Smooth muscle cell (in vitro differentiated cells): Measurements from ENCODE around the gene HYAL4. TPM values are rescaled to one million over a fixed set of nuclear protein-coding genes. Genes with fewer than 3 reads are reported as not detected.

Experiments used
- DNase-seq: peaks from one replicate; lab custom pipeline; 2025; ENCODE audit not compliant: unreplicated experiment; lab: John Stamatoyannopoulos, UW
- H2AFZ ChIP-seq: fragments of 200-600 bp; sonication (generic); 2 replicates; pipeline ENCODE4 v1.6.0; 2016; ENCODE audit warnings: antibody characterized with exemption, low read depth, mild to moderate bottlenecking
- H3F3A ChIP-seq: fragments of 200-600 bp; sonication (generic); 2 replicates; pipeline ENCODE4 v1.6.0; 2017; ENCODE audit warnings: antibody characterized with exemption, low read depth
- H3K27ac ChIP-seq: fragments of 200-600 bp; sonication (generic); 2 replicates; pipeline ENCODE4 v1.5.1; 2016; ENCODE audit warnings: low read depth, mild to moderate bottlenecking
- H3K27me3 ChIP-seq: fragments of 200-600 bp; sonication (generic); 2 replicates; pipeline ENCODE4 v1.6.1; 2016; ENCODE audit warnings: low read depth, mild to moderate bottlenecking
- H3K36me3 ChIP-seq: fragments of 200-600 bp; sonication (generic); 2 replicates; pipeline ENCODE4 v1.5.1; 2016; ENCODE audit warnings: low read depth
- H3K4me1 ChIP-seq: fragments of 200-600 bp; sonication (generic); 2 replicates; pipeline ENCODE4 v1.5.1; 2016; ENCODE audit warnings: low read depth
- H3K4me2 ChIP-seq: fragments of 200-600 bp; sonication (generic); 2 replicates; pipeline ENCODE4 v1.6.0; 2016; ENCODE audit warnings: mild to moderate bottlenecking
- H3K4me3 ChIP-seq: fragments of 200-600 bp; sonication (generic); 2 replicates; pipeline ENCODE4 v1.5.1; 2016; ENCODE audit warnings: mild to moderate bottlenecking
- H3K79me2 ChIP-seq: fragments of 200-600 bp; sonication (generic); 2 replicates; pipeline ENCODE4 v1.6.0; 2016; ENCODE audit warnings: low read depth, mild to moderate bottlenecking
- H3K9ac ChIP-seq: fragments of 200-600 bp; sonication (generic); 2 replicates; pipeline ENCODE4 v1.6.0; 2016; ENCODE audit warnings: low read depth
- H3K9me3 ChIP-seq: fragments of 200-600 bp; sonication (generic); replicated peaks from 2 replicates; pipeline ENCODE4 v1.5.1; 2016; ENCODE audit warnings: low read depth
- H4K20me1 ChIP-seq: fragments of 200-600 bp; sonication (generic); 2 replicates; pipeline ENCODE4 v1.6.0; 2016; ENCODE audit warnings: low read depth
- WGBS: methylation state at CpG from one replicate; pipeline ENCODE4 v1.1.7; 2016; ENCODE audit warnings: low lambda C conversion rate; 5-methylcytosine and 5-hydroxymethylcytosine counted together
- polyA plus RNA-seq: library from polyadenylated mRNA; unstranded; fragments of >200 nt; fragmentation: Nextera tagmentation; extraction: Ambion mirVana; gene quantifications from 2 replicates; pipeline ENCODE4 v1.2.1, GENCODE V29; 2016
- total RNA-seq: library from RNA; depleted of rRNA; stranded (reverse); fragments of >200 nt; gene quantifications from 2 replicates; pipeline ENCODE4 v1.2.3, GENCODE V29; 2014
- TF ChIP-seq, protein P1 (sequence below): fragments of 200-600 bp; sonication (generic); IDR thresholded peaks from 2 replicates; pipeline ENCODE4 v1.5.1; 2017; ENCODE audit warnings: borderline replicate concordance, mild to moderate bottlenecking, antibody characterized with exemption; ENCODE audit not compliant: insufficient read depth, poor library complexity, severe bottlenecking

HYAL4 gene
- total and polyA plus RNA-seq, 2 experiments from 2014 or later = not detected

DNA sequence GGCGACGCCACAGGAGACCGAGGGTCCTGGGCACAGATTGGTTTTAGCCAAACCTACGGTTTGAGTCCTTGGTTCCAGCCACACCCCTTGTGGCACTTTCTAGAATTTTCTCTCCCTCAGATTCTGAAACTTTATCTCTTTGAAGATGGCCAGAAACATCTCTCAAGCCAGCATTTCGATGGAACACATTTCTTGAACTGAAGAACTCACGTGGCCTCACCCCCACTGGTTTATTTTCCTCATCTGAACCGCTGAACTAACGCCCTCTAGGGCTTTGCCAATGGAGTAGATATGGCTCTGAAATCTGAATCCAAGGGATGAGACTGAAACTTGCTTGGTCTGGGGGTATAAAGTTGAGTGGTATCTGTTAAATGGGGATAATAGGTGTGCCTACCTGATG lies 73.3 kb downstream of the HYAL4 start:
- WGBS = 96% methylated on average over 8 of the region's 8 CpGs
- Histone ChIP-seq H3K4me3 (no peak overlapping the region), H3F3A (no peaks in the 10 kb centered on the region), H3K4me2 (no peak overlapping the region), H3K9ac (no peak overlapping the region), H3K36me3 (no peaks in the 10 kb centered on the region), H3K9me3 (no peaks in the 10 kb centered on the region), H4K20me1 (no peaks in the 10 kb centered on the region), H2AFZ (no peak overlapping the region), H3K79me2 (no peaks in the 10 kb centered on the region), H3K4me1 (no peaks in the 10 kb centered on the region), H3K27me3 (no peaks in the 10 kb centered on the region), H3K27ac (no peak overlapping the region)
- TF ChIP-seq, protein P1, sequence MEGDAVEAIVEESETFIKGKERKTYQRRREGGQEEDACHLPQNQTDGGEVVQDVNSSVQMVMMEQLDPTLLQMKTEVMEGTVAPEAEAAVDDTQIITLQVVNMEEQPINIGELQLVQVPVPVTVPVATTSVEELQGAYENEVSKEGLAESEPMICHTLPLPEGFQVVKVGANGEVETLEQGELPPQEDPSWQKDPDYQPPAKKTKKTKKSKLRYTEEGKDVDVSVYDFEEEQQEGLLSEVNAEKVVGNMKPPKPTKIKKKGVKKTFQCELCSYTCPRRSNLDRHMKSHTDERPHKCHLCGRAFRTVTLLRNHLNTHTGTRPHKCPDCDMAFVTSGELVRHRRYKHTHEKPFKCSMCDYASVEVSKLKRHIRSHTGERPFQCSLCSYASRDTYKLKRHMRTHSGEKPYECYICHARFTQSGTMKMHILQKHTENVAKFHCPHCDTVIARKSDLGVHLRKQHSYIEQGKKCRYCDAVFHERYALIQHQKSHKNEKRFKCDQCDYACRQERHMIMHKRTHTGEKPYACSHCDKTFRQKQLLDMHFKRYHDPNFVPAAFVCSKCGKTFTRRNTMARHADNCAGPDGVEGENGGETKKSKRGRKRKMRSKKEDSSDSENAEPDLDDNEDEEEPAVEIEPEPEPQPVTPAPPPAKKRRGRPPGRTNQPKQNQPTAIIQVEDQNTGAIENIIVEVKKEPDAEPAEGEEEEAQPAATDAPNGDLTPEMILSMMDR = no peak
- DNase-seq = no peak

DNA sequence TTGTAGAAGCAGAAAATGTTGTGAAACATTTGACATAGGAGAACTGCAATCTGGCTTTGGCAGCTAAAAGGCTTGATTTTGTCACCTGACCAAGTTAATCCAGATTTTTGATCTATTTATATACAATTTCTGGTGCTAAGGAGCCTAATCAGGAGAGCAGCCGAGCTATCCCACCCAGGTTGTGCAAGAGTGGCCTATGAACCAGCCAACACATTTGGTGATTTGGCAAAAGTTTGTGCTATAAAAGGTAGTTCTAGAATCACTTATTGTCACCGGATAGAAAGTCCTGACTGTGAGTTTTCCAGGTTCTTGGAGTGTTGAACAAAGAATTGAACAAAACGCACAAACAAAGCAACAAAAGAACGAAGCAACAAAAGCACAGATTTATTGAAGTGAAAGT lies 78.6 kb downstream of the HYAL4 start:
- 93% methylated on average over 4 of the region's 4 CpGs for WGBS
- TF ChIP-seq, protein P1 = no peak

DNA sequence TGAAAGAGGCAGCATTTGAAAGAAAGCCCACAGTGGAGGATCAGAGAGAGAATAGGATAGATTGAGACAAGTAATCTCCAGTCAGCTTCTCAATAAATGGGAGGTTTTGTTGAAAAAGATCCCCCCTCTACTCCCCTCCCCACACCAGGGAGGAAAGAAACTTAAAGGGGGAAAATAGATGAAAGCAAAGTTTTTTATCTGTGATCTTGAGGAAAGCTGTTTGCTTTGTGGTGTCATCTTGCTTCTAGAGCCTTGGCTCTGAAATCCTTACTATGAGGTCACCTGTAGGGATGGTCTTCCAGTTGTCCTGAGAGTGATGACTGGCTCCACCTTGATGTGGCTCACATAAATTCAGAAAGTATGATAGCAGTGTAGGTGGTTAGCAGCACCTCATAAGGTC lies 80.0 kb downstream of the HYAL4 start, which contains the start of gene SPAM1:
TSS of gene SPAM1 (plus strand) at position 301 of the 400 bp plus-strand sequence. CDS start 28,330 bp downstream, outside the sequence.
- Histone ChIP-seq H2AFZ (no peak within 1 kb of the TSS), H3K4me2 (no peak within 1 kb of the TSS), H3K27me3 (no peaks in the 10 kb centered on the region), H3F3A (no peaks in the 10 kb centered on the region), H3K36me3 (no peaks in the 10 kb centered on the region), H3K4me1 (peaks cover 8% of the 10 kb centered on the region), H3K9ac (no peak within 1 kb of the TSS), H3K9me3 (no peaks in the 10 kb centered on the region), H3K4me3 (no peak within 1 kb of the TSS), H4K20me1 (no peaks in the 10 kb centered on the region), H3K79me2 (no peaks in the 10 kb centered on the region), H3K27ac (no peak within 1 kb of the TSS)
- no peak for DNase-seq
- TF ChIP-seq, protein P1 = no peak

More for the DNA sequence above, 78.6 kb downstream of the HYAL4 start:
- Histone ChIP-seq H3K27ac (no peak overlapping the region), H3F3A (no peaks in the 10 kb centered on the region), H3K9me3 (no peaks in the 10 kb centered on the region), H3K4me2 (no peak overlapping the region), H3K79me2 (no peaks in the 10 kb centered on the region), H3K27me3 (no peaks in the 10 kb centered on the region), H2AFZ (no peak overlapping the region), H3K36me3 (no peaks in the 10 kb centered on the region), H3K4me3 (no peak overlapping the region), H3K4me1 (no peaks in the 10 kb centered on the region), H4K20me1 (no peaks in the 10 kb centered on the region), H3K9ac (no peak overlapping the region)
- DNase-seq = no peak

Other genes starting within 250 kb of the HYAL4 start
- not detected in 2 replicates for gene ASB15, start 243.3 kb upstream of the HYAL4 start, total RNA-seq
- gene ASB15, start 243.3 kb upstream of the HYAL4 start, polyA plus RNA-seq = 0.07 and 0.20 TPM in 2 replicates
- not detected in 2 replicates for gene LMOD2, start 189.3 kb upstream of the HYAL4 start, total RNA-seq
- gene LMOD2, start 189.3 kb upstream of the HYAL4 start, polyA plus RNA-seq = 0.10 TPM in 1 of 2 replicates, not detected in the other
- gene WASL, start 96.2 kb upstream of the HYAL4 start, total RNA-seq = 32.0 and 35.3 TPM in 2 replicates
- 22.7 and 25.7 TPM in 2 replicates for gene WASL, start 96.2 kb upstream of the HYAL4 start, polyA plus RNA-seq
- not detected in 2 replicates for gene SPAM1, start 80.1 kb downstream of the HYAL4 start, total RNA-seq
- gene SPAM1, start 80.1 kb downstream of the HYAL4 start, polyA plus RNA-seq = not detected in 2 replicates
- not detected in 2 replicates for gene TMEM229A, start 187.9 kb downstream of the HYAL4 start, total RNA-seq
- not detected in 2 replicates for gene TMEM229A, start 187.9 kb downstream of the HYAL4 start, polyA plus RNA-seq